ENCODE results near the gene TOR2A. TPM values are rescaled to one million over a fixed set of nuclear protein-coding genes. Genes with fewer than 3 reads are reported as not detected.

TOR2A gene
- total and polyA plus RNA-seq, 4 donors: 8.8 to 30.8 (median 16.9) TPM

GRCh38 chr9:127715470-127716337 lies 19.4 kb downstream of the TOR2A start, which contains the start of the genes PTRH1 and TTC16:
Gene PTRH1 (minus strand): TSS chr9:127715663. CDS start chr9:127715639, 24 bp downstream.
Gene TTC16 (plus strand): TSS chr9:127716079. CDS start chr9:127716146, 67 bp downstream.
- WGBS, 2 donors: 5 to 7% methylated on average over 65 of the region's 65 CpGs
- H3K27ac ChIP-seq (ENCODE audit: low read depth in 1 of 2, low read length in 1 of 2): peak within 1 kb of the TSS; percentile 73 to 74
- H3K27me3 ChIP-seq (ENCODE audit: control insufficient read depth in 3 of 3, insufficient read depth in 3 of 3, low read length in 2 of 3): no peaks in the 10 kb centered on the region
- H3K9me3 ChIP-seq (ENCODE audit: control insufficient read depth in 4 of 4, insufficient read depth in 3 of 4, low read length in 3 of 4): no peaks in the 10 kb centered on the region
- H3K4me3 ChIP-seq: peak within 1 kb of the TSS; percentile 74
- peak within 1 kb of the TSS; percentile 51 to 79 for H3K9ac ChIP-seq (ENCODE audit: insufficient read depth in 1 of 2, low read length in 2 of 2)
- H3K4me1 ChIP-seq (ENCODE audit: control insufficient read depth in 5 of 5, insufficient read depth in 5 of 5, low read length in 5 of 5): peaks cover 0 to 10% (median 0%) of the 10 kb centered on the region in 5 donors
- DNase-seq (peak; percentile 98), ATAC-seq (ENCODE audit: insufficient read depth, low FRiP score) (peak; percentile 98)
- peaks cover 0 to 6% (median 0%) of the 10 kb centered on the region in 4 donors for H3K36me3 ChIP-seq (ENCODE audit: control insufficient read depth in 4 of 4, insufficient read depth in 4 of 4, low read length in 4 of 4)
- no peak for TF ChIP-seq CTCF (IDR thresholded peaks at IDR 0.05; ENCODE audit: control extremely low read depth, extremely low read depth)

- H3K9ac ChIP-seq (ENCODE audit: insufficient read depth in 1 of 2, low read length in 2 of 2): peak overlapping the region; percentile 51 to 62
- no peaks in the 10 kb centered on the region for H3K9me3 ChIP-seq (ENCODE audit: control insufficient read depth in 4 of 4, insufficient read depth in 3 of 4, low read length in 3 of 4)
- peak overlapping the region; percentile 60 to 74 for H3K27ac ChIP-seq (ENCODE audit: low read depth in 1 of 2, low read length in 1 of 2)
- peaks cover 0 to 6% (median 0%) of the 10 kb centered on the region in 4 donors for H3K36me3 ChIP-seq (ENCODE audit: control insufficient read depth in 4 of 4, insufficient read depth in 4 of 4, low read length in 4 of 4)
- ATAC-seq (ENCODE audit: insufficient read depth, low FRiP score) (peak; percentile 5), DNase-seq (no peak)
- H3K27me3 ChIP-seq (ENCODE audit: control insufficient read depth in 3 of 3, insufficient read depth in 3 of 3, low read length in 2 of 3): no peaks in the 10 kb centered on the region
- WGBS, 2 donors: 0 to 1% methylated on average over 41 to 44 of the region's 44 CpGs
- TF ChIP-seq CTCF (IDR thresholded peaks at IDR 0.05; ENCODE audit: control extremely low read depth, extremely low read depth): no peak
- H3K4me1 ChIP-seq (ENCODE audit: control insufficient read depth in 5 of 5, insufficient read depth in 5 of 5, low read length in 5 of 5): peaks cover 0 to 10% (median 0%) of the 10 kb centered on the region in 5 donors
- H3K4me3 ChIP-seq: peak overlapping the region; percentile 74
These were observed 20.1 kb downstream of the TOR2A start for GRCh38 chr9:127714951-127715469.

- DNase-seq: no peak
- Histone ChIP-seq H3K9ac (ENCODE audit: insufficient read depth in 1 of 2, low read length in 2 of 2) (no peak overlapping the region), H3K36me3 (ENCODE audit: control insufficient read depth in 4 of 4, insufficient read depth in 4 of 4, low read length in 4 of 4) (peaks cover 0 to 6% (median 0%) of the 10 kb centered on the region in 4 donors), H3K9me3 (ENCODE audit: control insufficient read depth in 4 of 4, insufficient read depth in 3 of 4, low read length in 3 of 4) (no peaks in the 10 kb centered on the region), H3K4me3 (no peak overlapping the region), H3K27me3 (ENCODE audit: control insufficient read depth in 3 of 3, insufficient read depth in 3 of 3, low read length in 2 of 3) (no peaks in the 10 kb centered on the region), H3K27ac (ENCODE audit: low read depth in 1 of 2, low read length in 1 of 2) (no peak overlapping the region), H3K4me1 (ENCODE audit: control insufficient read depth in 5 of 5, insufficient read depth in 5 of 5, low read length in 5 of 5) (peaks cover 0 to 10% (median 0%) of the 10 kb centered on the region in 5 donors)
- WGBS, 2 donors: 78 to 79% methylated on average over 18 to 19 of the region's 19 CpGs
- no peak for ATAC-seq (ENCODE audit: insufficient read depth, low FRiP score)
- no peak for TF ChIP-seq CTCF (IDR thresholded peaks at IDR 0.05; ENCODE audit: control extremely low read depth, extremely low read depth)
These were observed 20.9 kb downstream of the TOR2A start for GRCh38 chr9:127714020-127714750.
